HepG2 (cell line): Measurements from ENCODE around the gene TSGA10. TPM values are rescaled to one million over a fixed set of nuclear protein-coding genes. Genes with fewer than 3 reads are reported as not detected.
A peak's percentile ranks its signal among the peaks of the same experiment; 100 is the strongest.

Experiments
- AGO1 ChIP-seq: fragments of 200-400 bp; formaldehyde crosslinking; IDR thresholded peaks from 2 replicates; pipeline ENCODE4 v1.6.1; 2017; ENCODE audit warnings: mild to moderate bottlenecking, low read depth, low read length, moderate library complexity; ENCODE audit not compliant: poor library complexity, severe bottlenecking
- AHR ChIP-seq: IDR thresholded peaks from 2 replicates; pipeline ENCODE4 v1.6.1; 2018; ENCODE audit warnings: missing genetic modification reagents, missing compliant biosample characterization
- DR1 ChIP-seq: sonication (generic); formaldehyde crosslinking; IDR thresholded peaks from 2 replicates; pipeline ENCODE4 v1.8.0; 2021; ENCODE audit warnings: mild to moderate bottlenecking, missing genetic modification reagents, inconsistent platforms
- EP300 ChIP-seq, 3 experiments: sonication (generic) in 1 of 3; formaldehyde crosslinking in 1 of 3; IDR thresholded peaks; 2 replicates each; pipeline versions ENCODE4 v1.5.1 to v1.6.1; 2011 to 2020; ENCODE audit warnings: low read depth in 2 of 3, low read length in 2 of 3, borderline replicate concordance in 1 of 3, improper control_type of control experiment in 1 of 3, mild to moderate bottlenecking in 1 of 3, missing genetic modification reagents in 1 of 3, moderate library complexity in 1 of 3
- GLMP ChIP-seq: sonication (generic); formaldehyde crosslinking; IDR thresholded peaks from 2 replicates; pipeline ENCODE4 v1.9.0; 2021; ENCODE audit warnings: missing genetic modification reagents, mild to moderate bottlenecking, borderline replicate concordance
- KLF9 ChIP-seq: IDR thresholded peaks from 2 replicates; pipeline ENCODE4 v1.6.1; 2016; ENCODE audit warnings: low read depth
- MAFK ChIP-seq, 2 experiments: IDR thresholded peaks in 1 of 2; conservative IDR thresholded peaks in 1 of 2; 2 replicates each; pipeline ENCODE4 v1.6.1; 2011; ENCODE audit warnings: improper control_type of control experiment in 2 of 2, low read length in 2 of 2
- PHF8 ChIP-seq: sonication (generic); formaldehyde crosslinking; IDR thresholded peaks from 2 replicates; pipeline ENCODE4 v1.5.0; 2020; ENCODE audit warnings: missing genetic modification reagents
- SRF ChIP-seq: IDR thresholded peaks from 2 replicates; pipeline ENCODE4 v1.6.1; 2011; ENCODE audit warnings: mild to moderate bottlenecking, low read depth, low read length, moderate library complexity
- THAP7 ChIP-seq: sonication (generic); formaldehyde crosslinking; IDR thresholded peaks from 2 replicates; pipeline ENCODE4 v1.8.1; 2023; ENCODE audit warnings: mild to moderate bottlenecking, missing genetic modification reagents
- ZBTB7B ChIP-seq: sonication (generic); formaldehyde crosslinking; IDR thresholded peaks from 2 replicates; pipeline ENCODE4 v1.4.0; 2020; ENCODE audit warnings: missing genetic modification reagents
- ZIK1 ChIP-seq: sonication (generic); formaldehyde crosslinking; IDR thresholded peaks from 2 replicates; pipeline ENCODE4 v1.5.0; 2020; ENCODE audit warnings: mild to moderate bottlenecking, low read depth, missing genetic modification reagents, borderline replicate concordance
- ZNF138 ChIP-seq: sonication (generic); formaldehyde crosslinking; IDR thresholded peaks from 2 replicates; pipeline ENCODE4 v1.5.0; 2020; ENCODE audit warnings: mild to moderate bottlenecking, low read depth, missing genetic modification reagents
- ZNF235 ChIP-seq: sonication (generic); formaldehyde crosslinking; IDR thresholded peaks from 2 replicates; pipeline ENCODE4 v1.8.1; 2023; ENCODE audit warnings: mild to moderate bottlenecking, missing genetic modification reagents, borderline replicate concordance
- ZNF251 ChIP-seq: sonication (generic); formaldehyde crosslinking; IDR thresholded peaks from 2 replicates; pipeline ENCODE4 v1.9.0; 2021; ENCODE audit warnings: mild to moderate bottlenecking, missing genetic modification reagents
- ZNF264 ChIP-seq: sonication (generic); formaldehyde crosslinking; IDR thresholded peaks from 2 replicates; pipeline ENCODE4 v1.4.0; 2020; ENCODE audit warnings: missing genetic modification reagents
- ZNF354B ChIP-seq: sonication (generic); formaldehyde crosslinking; IDR thresholded peaks from 2 replicates; pipeline ENCODE4 v1.8.0; 2022; ENCODE audit warnings: mild to moderate bottlenecking, missing genetic modification reagents
- ZNF513 ChIP-seq: sonication (generic); formaldehyde crosslinking; conservative IDR thresholded peaks from 2 replicates; pipeline ENCODE4 v1.5.0; 2020; ENCODE audit warnings: missing genetic modification reagents
- ZNF550 ChIP-seq: sonication (generic); formaldehyde crosslinking; IDR thresholded peaks from 2 replicates; pipeline ENCODE4 v1.4.0; 2020; ENCODE audit warnings: mild to moderate bottlenecking, missing genetic modification reagents, borderline replicate concordance
- ZNF672 ChIP-seq: sonication (generic); formaldehyde crosslinking; IDR thresholded peaks from 2 replicates; pipeline ENCODE4 v1.8.1; 2022; ENCODE audit warnings: missing genetic modification reagents
- polyA plus RNA-seq, 8 experiments: library from polyadenylated mRNA; depleted of rRNA in 3 of 8; stranded (reverse) in 7 of 8; unstranded in 1 of 8; fragments of >200 nt; fragmentation: Illumina TruSeq in 4 of 8; extraction: Trizol in 4 of 8; gene quantifications; 2 replicates each; pipeline versions ENCODE4 v1.2.1 to v1.2.3, GENCODE V29; 2011 to 2016; ENCODE audit warnings: low read depth in 4 of 8, missing spikeins in 1 of 8, mixed read lengths in 1 of 8; ENCODE audit not compliant: insufficient read depth in 1 of 8
- total RNA-seq, 5 experiments: library from RNA; depleted of rRNA; stranded (reverse); fragments of >200 nt; fragmentation: Illumina TruSeq; extraction: Trizol; gene quantifications; 2 replicates each; pipeline ENCODE4 v1.2.3, GENCODE V29; 2016; ENCODE audit warnings: low read depth in 1 of 5

Gene TSGA10
- total and polyA plus RNA-seq, 2 of the 13 experiments (the other 11 are each of a cell fraction or from before 2014, with no cell fraction given) = 4.7 to 13.1 TPM

GRCh38 chr2:99141110-99142108, 13.3 kb downstream of the TSGA10 start, which contains the start of gene C2orf15 (continued):
- TF ChIP-seq ZNF550 (no peak), SRF (no peak), ZIK1 (CRISPR knock-in tag) (peak; percentile 88), ZBTB7B (CRISPR knock-in tag) (no peak; the same call in none of the 2 replicates), AHR (no peak; the same call in 1 of the 2 replicates), THAP7 (CRISPR knock-in tag) (peak; percentile 60; the same call in 1 of the 2 replicates), ZNF264 (CRISPR knock-in tag) (peak; percentile 63; the same call in 1 of the 2 replicates), ZNF513 (CRISPR knock-in tag) (no peak), MAFK (conservative IDR thresholded peaks at IDR 0.05 in 1 of 2, IDR thresholded peaks at IDR 0.05 in 1 of 2; ENCODE audit: low read length in 2 of 2) (no peak), AGO1 (peak; percentile 51), DR1 (CRISPR knock-in tag) (peak; percentile 77), ZNF235 (CRISPR knock-in tag) (peak; percentile 33; the same call in 1 of the 2 replicates), ZNF354B (CRISPR knock-in tag) (no peak), PHF8 (CRISPR knock-in tag) (peak; percentile 88), ZNF138 (peak; percentile 72; the same call in 1 of the 2 replicates), GLMP (CRISPR knock-in tag) (no peak), EP300 (IDR thresholded peaks at IDR 0.05; ENCODE audit: low read depth in 2 of 2, low read length in 2 of 2) (0 out of 4 replicates have a peak, but pooled peaks of 1 of the 2 experiments have one; percentile 1), EP300 (CRISPR knock-in tag; IDR thresholded peaks at IDR 0.05; ENCODE audit: borderline replicate concordance) (no peak), ZNF251 (CRISPR knock-in tag) (no peak), ZNF672 (CRISPR knock-in tag) (no peak), KLF9 (CRISPR knock-in tag) (no peak; the same call in 1 of the 2 replicates)
